Testis (tissue), 2 donors: ENCODE results near the gene UBE2H.

Experiments used
- CTCF ChIP-seq, 3 experiments: fragments of 450-650 bp in 2 of 3; fragments of 200-600 bp in 1 of 3; sonication (generic) in 1 of 3; IDR thresholded peaks; one replicate each; pipeline ENCODE4 v1.5.1; 2016 to 2019; ENCODE audit warnings: antibody characterized with exemption in 3 of 3, mild to moderate bottlenecking in 2 of 3, moderate library complexity in 1 of 3
- POLR2A ChIP-seq: fragments of 450-650 bp; IDR thresholded peaks from one replicate; pipeline ENCODE4 v1.6.1; 2017; ENCODE audit warnings: antibody characterized with exemption, mild to moderate bottlenecking, moderate library complexity

GRCh38 chr7:129830949-129831348 lies 121.8 kb downstream of the UBE2H start:
- no peak for TF ChIP-seq CTCF (IDR thresholded peaks at IDR 0.05)
- no peak for TF ChIP-seq POLR2A
